Mesenchymal stem cell (in vitro differentiated cells and primary cell): ENCODE results near the gene SPG11.
"Not testable (repeated sequence)": the region's sequence is repeated elsewhere in the genome, so short reads cannot be mapped to it uniquely, and the experiment has no call there.

Source experiments
- DNase-seq: peaks from one replicate; pipeline ENCODE4 v3.0.0-alpha.2; 2013
- H2AFZ ChIP-seq: one replicate; pipeline ENCODE4 v1.6.1; 2013; ENCODE audit warnings: low read depth, mild to moderate bottlenecking, control low read depth, inconsistent platforms, low read length, moderate library complexity
- H2AK5ac ChIP-seq: 2 replicates; pipeline ENCODE4 v1.6.1; 2013; ENCODE audit warnings: low read length, moderate library complexity, mild to moderate bottlenecking, inconsistent platforms; ENCODE audit not compliant: severe bottlenecking
- H2BK120ac ChIP-seq: one replicate; pipeline ENCODE4 v1.6.1; 2013; ENCODE audit warnings: low read depth, mild to moderate bottlenecking, inconsistent platforms, low read length, moderate library complexity
- H2BK12ac ChIP-seq, 2 experiments: one replicate each; pipeline ENCODE4 v1.6.1; 2013; ENCODE audit warnings: inconsistent platforms in 2 of 2, low read length in 2 of 2, mild to moderate bottlenecking in 2 of 2, moderate library complexity in 2 of 2, control low read depth in 1 of 2
- H2BK15ac ChIP-seq: one replicate; pipeline ENCODE4 v1.6.1; 2013; ENCODE audit warnings: mild to moderate bottlenecking, low read depth, inconsistent platforms; ENCODE audit not compliant: poor library complexity, severe bottlenecking
- H2BK5ac ChIP-seq: 2 replicates; pipeline ENCODE4 v1.6.1; 2013; ENCODE audit warnings: low read depth, mild to moderate bottlenecking, low read length, control low read depth, inconsistent platforms; ENCODE audit not compliant: poor library complexity, severe bottlenecking
- H3K14ac ChIP-seq, 2 experiments: one replicate each; pipeline ENCODE4 v1.6.1; 2013; ENCODE audit warnings: inconsistent platforms in 2 of 2, low read length in 2 of 2, control low read depth in 1 of 2, mild to moderate bottlenecking in 1 of 2, moderate library complexity in 1 of 2
- H3K18ac ChIP-seq, 2 experiments: one replicate each; pipeline ENCODE4 v1.6.1; 2013; ENCODE audit warnings: inconsistent platforms in 2 of 2, low read length in 2 of 2, control low read depth in 1 of 2, low read depth in 1 of 2, mild to moderate bottlenecking in 1 of 2
- H3K23ac ChIP-seq, 2 experiments: one replicate each; pipeline ENCODE4 v1.6.1; 2013; ENCODE audit warnings: inconsistent platforms in 2 of 2, low read length in 2 of 2, mild to moderate bottlenecking in 2 of 2, moderate library complexity in 2 of 2, control low read depth in 1 of 2
- H3K27ac ChIP-seq: 2 replicates; pipeline ENCODE4 v1.5.1; 2013; ENCODE audit warnings: mild to moderate bottlenecking, moderate library complexity, low read length, control low read depth, inconsistent platforms; ENCODE audit not compliant: poor library complexity, severe bottlenecking
- H3K27me3 ChIP-seq, 2 experiments: 2 replicates each; pipeline versions ENCODE4 v1.6.1 to v1.7.0; 2013; ENCODE audit warnings: low read length in 2 of 2, mild to moderate bottlenecking in 2 of 2, moderate library complexity in 2 of 2, control low read depth in 1 of 2, inconsistent platforms in 1 of 2; ENCODE audit not compliant: control insufficient read depth in 1 of 2, insufficient read depth in 1 of 2
- H3K36me3 ChIP-seq, 2 experiments: 2 replicates each; pipeline versions ENCODE4 v1.6.1 to v1.7.0; 2013; ENCODE audit warnings: low read length in 2 of 2, control low read depth in 1 of 2, inconsistent platforms in 1 of 2, low read depth in 1 of 2, mild to moderate bottlenecking in 1 of 2; ENCODE audit not compliant: insufficient read depth in 2 of 2, control insufficient read depth in 1 of 2
- H3K4ac ChIP-seq, 2 experiments: one replicate each; pipeline ENCODE4 v1.6.1; 2013; ENCODE audit warnings: inconsistent platforms in 2 of 2, low read length in 2 of 2, mild to moderate bottlenecking in 2 of 2, moderate library complexity in 2 of 2, control low read depth in 1 of 2, low read depth in 1 of 2
- H3K4me1 ChIP-seq: 2 replicates; pipeline ENCODE4 v1.6.1; 2013; ENCODE audit warnings: low read depth, low read length, control low read depth; ENCODE audit not compliant: control insufficient read depth, insufficient read depth
- H3K4me2 ChIP-seq: 2 replicates; pipeline ENCODE4 v1.6.1; 2013; ENCODE audit warnings: low read length, mild to moderate bottlenecking, inconsistent platforms; ENCODE audit not compliant: poor library complexity, severe bottlenecking
- H3K4me3 ChIP-seq, 2 experiments: 2 replicates each; pipeline versions ENCODE4 v1.5.1 to v1.7.0; 2013; ENCODE audit warnings: low read length in 2 of 2, mild to moderate bottlenecking in 2 of 2, control low read depth in 1 of 2, low read depth in 1 of 2; ENCODE audit not compliant: insufficient read depth in 1 of 2
- H3K79me1 ChIP-seq: replicated peaks from 2 replicates; pipeline ENCODE4 v1.6.1; 2013; ENCODE audit warnings: mild to moderate bottlenecking, control low read depth, low read length, inconsistent platforms; ENCODE audit not compliant: poor library complexity, severe bottlenecking
- H3K9ac ChIP-seq: 2 replicates; pipeline ENCODE4 v1.7.0; 2013; ENCODE audit warnings: mild to moderate bottlenecking, low read length, moderate library complexity
- H3K9me3 ChIP-seq: 2 replicates; pipeline ENCODE4 v1.7.0; 2013; ENCODE audit warnings: mild to moderate bottlenecking, low read length; ENCODE audit not compliant: control insufficient read depth
- H4K8ac ChIP-seq: one replicate; pipeline ENCODE4 v1.6.1; 2013; ENCODE audit warnings: inconsistent platforms, mild to moderate bottlenecking, low read length, moderate library complexity
- H4K91ac ChIP-seq: one replicate; pipeline ENCODE4 v1.6.1; 2013; ENCODE audit warnings: mild to moderate bottlenecking, low read length, inconsistent platforms
- WGBS: methylation state at CpG from one replicate; pipeline ENCODE4 v1.1.7; 2013; ENCODE audit warnings: mixed read lengths; 5-methylcytosine and 5-hydroxymethylcytosine counted together

The SPG11 gene

GRCh38 chr15:44625286-44625685 is 38.2 kb downstream of the SPG11 start:
- H3K79me1 ChIP-seq, DNase-seq, H4K91ac ChIP-seq, H3K4me1 ChIP-seq, H3K9ac ChIP-seq, H3K27ac ChIP-seq, H3K23ac ChIP-seq, H2AK5ac ChIP-seq, H2BK15ac ChIP-seq, H3K27me3 ChIP-seq, H3K18ac ChIP-seq, H2BK5ac ChIP-seq, H3K4ac ChIP-seq, H3K14ac ChIP-seq, H4K8ac ChIP-seq, H2BK12ac ChIP-seq, H2BK120ac ChIP-seq, H2AFZ ChIP-seq, H3K4me3 ChIP-seq, H3K4me2 ChIP-seq, H3K9me3 ChIP-seq: not testable (repeated sequence)
- WGBS: 100% methylated on average over 1 of the region's 2 CpGs
- peaks cover 30 to 96% of the 10 kb centered on the region in 2 experiments for H3K36me3 ChIP-seq

GRCh38 chr15:44623178-44623577 is 40.3 kb downstream of the SPG11 start:
- Histone ChIP-seq H3K14ac (no peak overlapping the region), H4K91ac (no peak overlapping the region), H2AFZ (no peak overlapping the region), H3K27me3 (no peaks in the 10 kb centered on the region), H2BK5ac (no peak overlapping the region), H3K4ac (no peak overlapping the region), H3K4me2 (no peak overlapping the region), H3K18ac (no peak overlapping the region), H3K4me3 (no peak overlapping the region), H2BK15ac (no peak overlapping the region), H4K8ac (no peak overlapping the region), H2AK5ac (no peak overlapping the region), H3K9ac (no peak overlapping the region), H3K27ac (no peak overlapping the region), H3K9me3 (no peaks in the 10 kb centered on the region), H3K36me3 (peaks cover 26 to 94% of the 10 kb centered on the region in 2 experiments), H2BK120ac (no peak overlapping the region), H3K4me1 (peaks cover 5% of the 10 kb centered on the region), H2BK12ac (no peak overlapping the region), H3K79me1 (peaks cover 5% of the 10 kb centered on the region), H3K23ac (no peak overlapping the region)
- no peak for DNase-seq

- Histone ChIP-seq H3K18ac (no peak overlapping the region), H3K9me3 (no peaks in the 10 kb centered on the region), H3K27ac (peak overlapping the region; percentile 69), H3K4ac (no peak overlapping the region), H2AK5ac (no peak overlapping the region), H3K23ac (no peak overlapping the region), H3K79me1 (peaks cover 5% of the 10 kb centered on the region), H3K27me3 (no peaks in the 10 kb centered on the region), H3K36me3 (peaks cover 21 to 94% of the 10 kb centered on the region in 2 experiments), H4K91ac (no peak overlapping the region), H2BK120ac (no peak overlapping the region), H2BK15ac (no peak overlapping the region), H3K4me3 (no peak overlapping the region), H3K4me1 (peaks cover 5% of the 10 kb centered on the region), H3K4me2 (no peak overlapping the region), H3K14ac (no peak overlapping the region), H4K8ac (no peak overlapping the region), H2AFZ (no peak overlapping the region), H2BK5ac (no peak overlapping the region), H3K9ac (no peak overlapping the region), H2BK12ac (no peak overlapping the region)
- DNase-seq: no peak
- no CpG with 5 or more reads among the region's 1 CpG for WGBS
Observed at GRCh38 chr15:44620081-44620480, 43.4 kb downstream of the SPG11 start.

GRCh38 chr15:44616974-44617373 is 46.5 kb downstream of the SPG11 start:
- Histone ChIP-seq H3K14ac (no peak overlapping the region), H3K27ac (no peak overlapping the region), H3K4me3 (no peak overlapping the region), H3K4me2 (no peak overlapping the region), H3K9ac (no peak overlapping the region), H3K27me3 (no peaks in the 10 kb centered on the region), H3K79me1 (peaks cover 4% of the 10 kb centered on the region), H2BK12ac (no peak overlapping the region), H3K4me1 (peaks cover 5% of the 10 kb centered on the region), H3K18ac (no peak overlapping the region), H3K4ac (no peak overlapping the region), H2AK5ac (no peak overlapping the region), H3K9me3 (no peaks in the 10 kb centered on the region), H3K36me3 (peaks cover 21 to 94% of the 10 kb centered on the region in 2 experiments), H3K23ac (no peak overlapping the region), H2AFZ (no peak overlapping the region), H2BK120ac (no peak overlapping the region), H2BK15ac (no peak overlapping the region), H2BK5ac (no peak overlapping the region), H4K91ac (no peak overlapping the region), H4K8ac (no peak overlapping the region)
- WGBS: 100% methylated on average over 2 of the region's 2 CpGs
- no peak for DNase-seq
